ENCODE measurements around the gene RREB1. TPM values are rescaled to one million over a fixed set of nuclear protein-coding genes. Genes with fewer than 3 reads are reported as not detected.

The RREB1 gene
- total RNA-seq, 1 donor from 2014 or later: 28.3 TPM

DNA sequence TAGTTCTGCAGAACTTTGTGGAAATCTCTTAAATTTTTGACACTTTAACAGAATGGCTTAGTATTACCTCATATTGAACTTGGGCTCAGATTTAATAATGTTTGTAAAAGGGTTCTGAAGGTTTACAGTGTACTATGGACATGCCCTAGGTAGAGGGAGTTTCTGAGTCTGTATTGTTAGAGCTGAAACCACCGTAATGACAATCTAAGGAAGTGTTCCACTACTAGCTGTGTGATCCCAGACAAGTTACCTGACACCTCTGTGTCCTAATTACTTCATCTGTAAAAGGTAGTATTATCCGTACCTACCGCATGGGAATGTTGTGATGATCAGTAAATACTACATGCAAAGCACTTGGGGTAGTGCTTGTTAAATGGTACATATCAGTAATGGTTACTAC is 86.9 kb downstream of the RREB1 start:
- Mint-ChIP-seq H3K4me1 (peaks cover 4% of the 10 kb centered on the region), H3K27ac (ENCODE audit: unreplicated experiment) (no peak overlapping the region), H3K9me3 (no peaks in the 10 kb centered on the region), H3K4me3 (no peak overlapping the region), H3K27me3 (ENCODE audit: low read depth) (no peaks in the 10 kb centered on the region), H3K36me3 (ENCODE audit: low read depth) (peaks cover 10% of the 10 kb centered on the region)
- no peak for DNase-seq (ENCODE audit: low read depth, low spot score)
- TF ChIP-seq, protein P1, sequence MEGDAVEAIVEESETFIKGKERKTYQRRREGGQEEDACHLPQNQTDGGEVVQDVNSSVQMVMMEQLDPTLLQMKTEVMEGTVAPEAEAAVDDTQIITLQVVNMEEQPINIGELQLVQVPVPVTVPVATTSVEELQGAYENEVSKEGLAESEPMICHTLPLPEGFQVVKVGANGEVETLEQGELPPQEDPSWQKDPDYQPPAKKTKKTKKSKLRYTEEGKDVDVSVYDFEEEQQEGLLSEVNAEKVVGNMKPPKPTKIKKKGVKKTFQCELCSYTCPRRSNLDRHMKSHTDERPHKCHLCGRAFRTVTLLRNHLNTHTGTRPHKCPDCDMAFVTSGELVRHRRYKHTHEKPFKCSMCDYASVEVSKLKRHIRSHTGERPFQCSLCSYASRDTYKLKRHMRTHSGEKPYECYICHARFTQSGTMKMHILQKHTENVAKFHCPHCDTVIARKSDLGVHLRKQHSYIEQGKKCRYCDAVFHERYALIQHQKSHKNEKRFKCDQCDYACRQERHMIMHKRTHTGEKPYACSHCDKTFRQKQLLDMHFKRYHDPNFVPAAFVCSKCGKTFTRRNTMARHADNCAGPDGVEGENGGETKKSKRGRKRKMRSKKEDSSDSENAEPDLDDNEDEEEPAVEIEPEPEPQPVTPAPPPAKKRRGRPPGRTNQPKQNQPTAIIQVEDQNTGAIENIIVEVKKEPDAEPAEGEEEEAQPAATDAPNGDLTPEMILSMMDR (conservative IDR thresholded peaks at IDR 0.05): no peak

DNA sequence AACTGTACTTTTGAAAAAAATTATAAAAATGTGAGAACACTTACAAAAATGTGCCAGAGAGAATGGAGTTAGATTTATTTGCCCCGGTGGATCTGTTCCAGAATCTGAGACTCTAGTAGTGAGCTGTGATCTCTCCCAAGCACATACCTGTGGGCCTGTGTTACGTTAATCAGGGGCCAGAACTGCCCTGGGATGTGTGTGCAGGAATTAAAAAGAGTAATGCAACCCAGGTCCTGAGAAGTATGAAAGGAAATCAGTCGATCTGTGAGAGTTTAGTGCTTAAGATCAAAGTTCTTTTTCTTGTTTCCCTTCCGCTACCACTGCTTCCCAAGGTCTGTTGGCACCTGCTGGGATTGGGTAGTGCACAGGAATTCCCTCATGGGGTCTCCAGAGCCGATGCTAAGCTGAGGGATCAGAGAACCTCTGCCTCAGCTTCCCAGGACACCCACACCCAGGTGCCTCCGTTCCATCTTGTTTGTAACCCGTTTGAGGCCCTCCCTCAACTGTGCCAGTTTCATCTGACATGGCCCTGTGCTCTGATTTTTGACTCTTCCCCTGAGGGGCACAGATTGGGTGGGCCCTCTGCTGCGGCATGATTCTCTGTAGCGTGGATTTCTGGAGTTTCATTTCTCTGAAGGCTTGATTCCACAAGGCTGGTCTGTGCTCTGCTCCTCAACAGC is 87.7 kb downstream of the RREB1 start:
- no peak for DNase-seq (ENCODE audit: low read depth, low spot score)
- Mint-ChIP-seq H3K27ac (ENCODE audit: unreplicated experiment) (peak overlapping the region; percentile 72), H3K36me3 (ENCODE audit: low read depth) (peaks cover 10% of the 10 kb centered on the region), H3K4me3 (no peak overlapping the region), H3K27me3 (ENCODE audit: low read depth) (no peaks in the 10 kb centered on the region), H3K4me1 (peaks cover 4% of the 10 kb centered on the region), H3K9me3 (no peaks in the 10 kb centered on the region)
- TF ChIP-seq, protein P1 (conservative IDR thresholded peaks at IDR 0.05): no peak

DNA sequence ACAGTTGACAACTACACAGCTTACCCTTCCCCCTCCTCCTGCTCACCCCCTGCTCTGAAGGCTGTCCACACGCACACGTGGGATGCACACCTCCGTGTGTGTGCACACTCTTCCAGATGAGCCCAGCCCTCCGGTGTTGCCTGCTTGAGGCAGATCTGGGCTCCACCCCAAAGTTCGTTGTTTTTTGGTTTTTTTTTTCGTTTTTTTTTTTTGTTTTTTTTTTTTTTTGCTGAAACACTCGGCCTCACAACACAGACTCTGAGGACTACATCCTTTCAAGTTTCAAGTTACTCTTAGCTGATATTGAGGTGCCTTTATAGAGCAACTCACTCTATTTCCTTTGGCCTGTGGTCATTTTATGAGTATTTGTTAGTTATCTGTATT is 88.2 kb downstream of the RREB1 start:
- H3K4me3 Mint-ChIP-seq: no peak overlapping the region
- TF ChIP-seq, protein P1 (conservative IDR thresholded peaks at IDR 0.05): no peak
- H3K27ac Mint-ChIP-seq (ENCODE audit: unreplicated experiment): peak overlapping the region; percentile 72
- H3K27me3 Mint-ChIP-seq (ENCODE audit: low read depth): no peaks in the 10 kb centered on the region
- H3K36me3 Mint-ChIP-seq (ENCODE audit: low read depth): peaks cover 7% of the 10 kb centered on the region
- H3K4me1 Mint-ChIP-seq: peaks cover 4% of the 10 kb centered on the region
- DNase-seq (ENCODE audit: low read depth, low spot score): no peak
- no peaks in the 10 kb centered on the region for H3K9me3 Mint-ChIP-seq

DNA sequence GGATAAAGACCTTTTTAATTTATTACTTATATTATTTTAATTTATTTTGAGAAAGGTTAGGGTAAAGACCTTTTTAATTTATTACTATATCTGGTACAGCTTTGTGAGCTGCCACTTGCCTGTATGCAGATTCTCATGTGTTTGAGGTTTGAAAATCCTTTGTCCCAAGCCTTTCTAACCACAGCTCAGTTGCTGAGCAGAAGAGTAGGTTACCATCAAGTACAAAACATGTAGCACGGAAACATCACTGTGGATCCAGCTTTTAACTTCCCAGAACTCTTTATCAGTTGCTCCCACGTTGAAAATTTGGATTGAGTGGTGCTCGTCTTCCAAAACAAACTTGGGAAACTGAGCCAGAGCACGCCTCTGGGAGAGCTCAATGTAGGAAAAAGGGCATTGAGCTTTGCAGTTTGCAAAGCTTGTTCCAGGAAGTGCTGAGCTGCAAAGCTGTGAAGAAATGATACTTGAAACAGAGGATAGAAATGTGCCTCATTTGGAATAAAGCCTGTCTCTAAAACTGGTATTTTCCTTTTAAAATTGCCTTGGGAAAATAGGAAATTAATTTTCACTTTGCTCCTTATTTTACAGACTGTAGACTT is 89.0 kb downstream of the RREB1 start:
- DNase-seq (ENCODE audit: low read depth, low spot score): no peak
- TF ChIP-seq, protein P1 (conservative IDR thresholded peaks at IDR 0.05): no peak
- Mint-ChIP-seq H3K9me3 (no peaks in the 10 kb centered on the region), H3K4me1 (peaks cover 4% of the 10 kb centered on the region), H3K27ac (ENCODE audit: unreplicated experiment) (no peak overlapping the region), H3K4me3 (no peak overlapping the region), H3K36me3 (ENCODE audit: low read depth) (peaks cover 11% of the 10 kb centered on the region), H3K27me3 (ENCODE audit: low read depth) (no peaks in the 10 kb centered on the region)

DNA sequence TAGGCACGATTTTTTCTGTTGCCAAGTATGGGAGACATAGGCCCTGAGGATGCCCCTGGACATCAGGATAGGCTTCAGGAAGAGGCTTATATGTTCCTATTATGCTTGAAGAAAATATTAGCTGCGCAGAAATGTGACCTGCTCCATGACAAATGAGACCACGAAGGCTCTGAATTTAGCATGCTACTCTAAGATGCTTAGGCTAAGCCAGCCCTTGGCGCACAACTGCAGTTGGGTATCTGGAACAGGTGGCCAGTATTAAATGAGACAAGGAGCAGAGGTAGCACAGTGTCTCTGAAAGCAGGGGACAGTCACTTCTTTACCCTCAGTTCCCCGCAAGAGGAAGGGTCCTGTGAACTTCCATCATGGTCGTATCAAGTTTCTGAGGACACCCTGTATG is 90.0 kb downstream of the RREB1 start:
- DNase-seq (ENCODE audit: low read depth, low spot score): no peak
- Mint-ChIP-seq H3K27me3 (ENCODE audit: low read depth) (no peaks in the 10 kb centered on the region), H3K36me3 (ENCODE audit: low read depth) (peaks cover 10% of the 10 kb centered on the region), H3K4me1 (peaks cover 4% of the 10 kb centered on the region), H3K9me3 (no peaks in the 10 kb centered on the region), H3K27ac (ENCODE audit: unreplicated experiment) (no peak overlapping the region), H3K4me3 (no peak overlapping the region)
- TF ChIP-seq, protein P1 (conservative IDR thresholded peaks at IDR 0.05): no peak

All from neural crest cell (in vitro differentiated cells).